D721Med (cell line): ENCODE measurements around the gene TRPV3.

Experiments used
- DNase-seq: peaks from one replicate; pipeline ENCODE4 v3.0.0; 2011; ENCODE audit warnings: low spot score; ENCODE audit not compliant: insufficient read length
- FAIRE-seq: peaks from 2 replicates; lab custom pipeline; 2011; peaks lifted over from hg19 to GRCh38; lab: Jason Lieb, UNC
- TF ChIP-seq, protein P1 (sequence below): IDR thresholded peaks from 2 replicates; pipeline ENCODE4 v1.5.1; 2012; ENCODE audit warnings: mild to moderate bottlenecking, control low read depth; ENCODE audit not compliant: insufficient read depth; ENCODE audit errors: missing control alignments

The TRPV3 gene

DNA sequence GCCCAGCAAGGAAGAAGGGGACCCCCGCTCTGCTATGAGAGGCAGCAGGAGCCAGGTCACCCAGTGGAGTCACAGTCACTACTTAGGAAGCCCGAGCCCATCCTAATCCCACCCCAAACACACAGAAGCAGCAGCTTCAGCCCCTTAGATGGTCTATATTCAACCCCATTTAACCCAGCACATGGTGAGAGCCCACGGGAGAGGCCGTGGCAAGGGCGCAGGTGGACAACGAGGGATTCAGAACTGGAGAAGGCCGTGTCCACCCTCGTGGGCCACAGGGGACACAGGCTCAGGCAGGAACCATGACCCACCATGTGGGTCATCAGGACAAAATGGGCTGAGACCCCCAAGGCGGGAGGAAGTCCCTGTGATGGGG is 1.6 kb upstream of the TRPV3 start:
- no peak for FAIRE-seq
- DNase-seq = no peak
- TF ChIP-seq, protein P1, sequence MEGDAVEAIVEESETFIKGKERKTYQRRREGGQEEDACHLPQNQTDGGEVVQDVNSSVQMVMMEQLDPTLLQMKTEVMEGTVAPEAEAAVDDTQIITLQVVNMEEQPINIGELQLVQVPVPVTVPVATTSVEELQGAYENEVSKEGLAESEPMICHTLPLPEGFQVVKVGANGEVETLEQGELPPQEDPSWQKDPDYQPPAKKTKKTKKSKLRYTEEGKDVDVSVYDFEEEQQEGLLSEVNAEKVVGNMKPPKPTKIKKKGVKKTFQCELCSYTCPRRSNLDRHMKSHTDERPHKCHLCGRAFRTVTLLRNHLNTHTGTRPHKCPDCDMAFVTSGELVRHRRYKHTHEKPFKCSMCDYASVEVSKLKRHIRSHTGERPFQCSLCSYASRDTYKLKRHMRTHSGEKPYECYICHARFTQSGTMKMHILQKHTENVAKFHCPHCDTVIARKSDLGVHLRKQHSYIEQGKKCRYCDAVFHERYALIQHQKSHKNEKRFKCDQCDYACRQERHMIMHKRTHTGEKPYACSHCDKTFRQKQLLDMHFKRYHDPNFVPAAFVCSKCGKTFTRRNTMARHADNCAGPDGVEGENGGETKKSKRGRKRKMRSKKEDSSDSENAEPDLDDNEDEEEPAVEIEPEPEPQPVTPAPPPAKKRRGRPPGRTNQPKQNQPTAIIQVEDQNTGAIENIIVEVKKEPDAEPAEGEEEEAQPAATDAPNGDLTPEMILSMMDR = no peak

DNA sequence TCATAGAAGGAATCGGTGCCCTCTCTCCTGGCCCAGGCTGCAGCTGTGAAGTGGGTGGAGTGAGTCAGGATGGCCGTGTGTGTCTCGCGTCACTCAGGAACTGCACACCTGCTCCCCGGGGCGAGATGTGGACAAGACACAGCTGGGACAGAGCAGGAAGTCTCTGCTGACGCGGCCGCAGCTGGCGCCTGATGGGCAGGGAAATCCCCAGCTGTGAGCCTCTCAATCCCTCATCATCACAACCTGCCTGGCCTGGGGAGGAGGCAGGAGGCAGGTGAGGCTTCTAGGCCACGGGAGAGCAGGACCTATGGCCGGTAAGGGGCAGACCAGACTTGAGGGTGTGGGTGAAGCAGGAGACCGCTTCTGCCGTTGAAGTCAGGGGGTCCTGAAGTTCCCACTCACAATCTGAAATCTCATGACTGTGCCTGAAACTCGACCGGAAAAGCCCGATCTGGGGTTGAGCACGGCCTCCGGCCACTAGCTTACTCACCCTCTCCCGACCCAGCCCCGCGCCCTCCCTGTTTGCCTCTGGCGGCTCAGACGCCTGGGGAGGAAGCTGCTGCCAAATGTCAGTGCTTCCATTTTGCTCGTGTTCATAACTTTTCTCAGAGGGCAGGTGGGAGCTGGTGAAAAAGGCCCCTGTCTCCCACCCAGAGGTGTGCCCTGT is 1.1 kb upstream of the TRPV3 start:
- FAIRE-seq (no peak), DNase-seq (no peak)
- TF ChIP-seq, protein P1 = no peak

DNA sequence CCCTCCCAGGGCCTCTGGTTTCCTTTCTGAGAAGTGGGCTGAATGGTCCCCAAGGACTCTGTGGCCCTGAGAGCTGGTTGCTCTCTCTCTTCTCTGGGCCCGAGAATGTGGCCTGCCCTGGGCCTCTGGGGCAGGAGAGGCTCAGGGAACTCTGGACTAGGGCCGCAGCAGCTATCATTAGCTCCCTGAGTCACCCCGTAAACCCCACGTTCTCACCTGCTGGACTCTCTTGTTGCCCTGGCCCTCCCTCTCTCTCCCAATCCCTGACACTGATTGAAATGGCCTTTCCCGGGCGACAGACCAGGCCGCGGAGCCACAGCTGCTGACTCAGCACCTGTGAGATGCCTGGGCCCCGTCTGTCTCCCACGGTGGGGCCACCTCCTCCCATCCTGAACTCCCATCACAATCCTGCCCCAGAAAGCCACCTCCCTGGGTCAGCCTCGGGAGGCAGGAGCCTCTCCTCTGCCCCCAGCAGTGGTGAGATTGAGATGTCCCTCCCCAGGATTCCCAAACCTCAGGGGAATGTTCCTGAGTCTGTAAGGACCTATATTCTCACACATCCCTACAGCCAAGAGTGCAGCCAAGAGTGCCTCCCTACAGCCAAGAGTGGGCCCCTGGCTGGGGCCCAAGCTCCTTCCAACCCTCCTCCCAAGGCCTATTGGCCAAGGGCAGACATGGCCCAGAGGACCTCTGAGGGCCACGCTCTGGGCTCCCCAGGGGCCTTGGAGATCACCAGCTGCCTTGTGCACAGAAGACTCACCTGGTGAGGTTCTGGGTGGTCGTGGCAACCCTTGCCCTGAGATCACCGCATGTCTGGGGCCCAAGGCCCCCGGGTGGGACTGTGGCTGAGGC is 470 bp downstream of the TRPV3 start:
- TF ChIP-seq, protein P1 = no peak
- FAIRE-seq = no peak
- no peak for DNase-seq

DNA sequence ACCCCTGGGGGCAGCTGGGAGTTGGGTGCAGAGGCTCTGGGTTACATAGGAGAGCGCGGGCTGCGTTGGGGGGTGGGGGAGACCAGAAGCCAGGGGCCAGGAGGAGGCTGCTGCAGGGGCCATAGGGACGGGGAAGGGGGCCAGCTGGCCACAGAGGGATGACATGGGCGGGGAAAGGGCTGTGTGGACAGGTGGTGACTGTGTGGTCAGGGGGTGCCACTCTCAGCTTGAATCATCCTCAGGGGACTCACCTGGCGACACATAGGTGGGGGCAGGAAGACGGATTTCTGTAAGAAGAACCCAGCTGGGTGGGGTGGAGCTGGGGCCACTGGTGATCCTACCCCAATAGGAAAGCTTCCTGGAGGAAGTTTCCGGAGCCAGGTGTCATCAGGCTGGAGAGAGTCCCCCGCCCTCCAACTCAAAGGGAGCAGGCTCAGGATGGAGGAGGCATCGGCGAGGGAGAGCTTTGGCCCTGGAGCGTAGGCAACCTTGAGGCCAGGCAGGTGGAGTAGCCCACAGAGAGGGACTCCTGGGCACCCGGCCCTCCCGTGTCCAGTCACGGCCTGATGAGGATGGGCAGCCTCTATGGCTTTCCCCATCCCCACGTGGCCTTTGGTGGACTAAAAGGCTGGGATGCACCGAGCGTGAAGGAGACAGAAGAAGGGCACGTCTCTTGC is 1.2 kb downstream of the TRPV3 start:
- no peak for FAIRE-seq
- TF ChIP-seq, protein P1 = no peak
- DNase-seq = no peak

DNA sequence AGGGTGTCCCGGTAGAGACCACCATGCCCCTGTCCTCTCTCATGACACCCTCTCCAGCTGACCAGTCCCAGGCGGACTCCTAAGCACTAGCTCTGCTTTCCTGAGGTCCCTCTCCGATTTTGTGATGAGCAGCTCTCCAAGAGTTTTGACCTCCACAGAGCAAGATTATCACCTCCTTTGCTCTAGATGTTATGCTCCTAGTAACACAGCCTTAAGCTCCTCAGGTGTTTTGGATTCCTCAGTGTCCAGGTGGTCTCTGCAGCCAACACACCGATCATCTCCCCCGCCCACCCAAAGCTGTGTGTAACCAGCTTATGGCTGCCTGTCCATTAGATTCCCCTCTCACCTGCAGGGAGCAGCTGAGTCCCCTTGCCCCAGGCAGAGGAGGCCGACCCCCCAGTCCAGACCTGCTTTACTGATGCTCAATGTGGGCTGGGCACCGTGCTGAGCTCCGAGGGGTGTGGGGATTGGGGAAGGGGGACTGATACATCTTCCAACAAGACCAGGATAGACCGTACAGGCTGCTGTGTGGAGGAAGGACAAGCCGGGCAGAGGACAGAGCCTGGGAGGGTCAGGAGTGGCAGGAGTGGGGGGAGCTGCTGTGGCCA is 2.3 kb downstream of the TRPV3 start:
- DNase-seq = no peak
- no peak for FAIRE-seq
- TF ChIP-seq, protein P1 = no peak

DNA sequence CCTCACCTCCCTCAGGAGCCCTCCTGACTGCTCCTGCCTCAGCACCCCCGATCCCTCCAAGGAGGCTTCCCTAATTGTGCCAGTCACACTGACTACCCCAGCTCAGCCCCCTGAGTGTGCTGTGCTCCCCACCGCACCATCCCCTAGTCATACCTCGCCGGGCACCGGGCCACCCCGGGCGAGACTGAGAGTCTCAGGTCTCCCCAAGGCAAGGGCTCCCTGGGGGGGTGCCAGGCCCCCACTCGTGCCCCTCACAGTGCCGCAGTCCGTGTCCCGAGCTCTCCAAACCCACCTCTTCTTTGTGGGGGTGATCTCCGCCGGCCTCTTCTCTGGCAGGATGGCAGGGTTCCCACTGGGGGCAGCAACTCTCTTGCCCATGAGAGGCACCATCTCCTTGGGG is 3.2 kb downstream of the TRPV3 start:
- no peak for DNase-seq
- TF ChIP-seq, protein P1 = no peak

More for the DNA sequence above, 3.2 kb downstream of the TRPV3 start:
- FAIRE-seq = no peak
